GM23338 (cell line): ENCODE data around the gene DCLK1. TPM values are rescaled to one million over a fixed set of nuclear protein-coding genes. Genes with fewer than 3 reads are reported as not detected.

ENCODE experiments used
- ATAC-seq: fragments of 200-7000 bp; cut with Tn5 transposase; 3 replicates; pipeline ENCODE4 v1.9.1; 2020
- DNase-seq: peaks from one replicate; pipeline ENCODE4 v3.0.0-alpha.2; 2015; ENCODE audit warnings: low spot score
- H2AFZ ChIP-seq: fragments of 200-600 bp; sonication (generic); 2 replicates; pipeline ENCODE4 v1.8.0; 2016; ENCODE audit warnings: antibody characterized with exemption, mild to moderate bottlenecking, moderate library complexity
- H3F3A ChIP-seq: fragments of 200-600 bp; sonication (generic); replicated peaks from 2 replicates; pipeline ENCODE4 v1.8.0; 2017; ENCODE audit warnings: antibody characterized with exemption, mixed run types, low read depth
- H3K27ac ChIP-seq: fragments of 200-600 bp; sonication (generic); 2 replicates; pipeline ENCODE4 v1.6.1; 2016; ENCODE audit warnings: low read depth
- H3K27me3 ChIP-seq: fragments of 200-600 bp; sonication (generic); 2 replicates; pipeline ENCODE4 v1.8.0; 2016; ENCODE audit warnings: mild to moderate bottlenecking, mixed run types, moderate library complexity; ENCODE audit not compliant: insufficient read depth
- H3K36me3 ChIP-seq: fragments of 200-600 bp; sonication (generic); 2 replicates; pipeline ENCODE4 v1.8.0; 2016; ENCODE audit warnings: mild to moderate bottlenecking; ENCODE audit not compliant: insufficient read depth
- H3K4me1 ChIP-seq: fragments of 200-600 bp; sonication (generic); 2 replicates; pipeline ENCODE4 v1.8.0; 2016; ENCODE audit warnings: mild to moderate bottlenecking, moderate library complexity; ENCODE audit not compliant: insufficient read depth
- H3K4me2 ChIP-seq: fragments of 200-600 bp; sonication (generic); 2 replicates; pipeline ENCODE4 v1.7.1; 2017; ENCODE audit warnings: mixed run types
- H3K4me3 ChIP-seq: fragments of 200-600 bp; sonication (generic); 2 replicates; pipeline ENCODE4 v1.6.1; 2016; ENCODE audit warnings: mixed run types
- H3K79me2 ChIP-seq: fragments of 200-600 bp; sonication (generic); replicated peaks from 2 replicates; pipeline ENCODE4 v1.8.0; 2017; ENCODE audit warnings: mild to moderate bottlenecking; ENCODE audit not compliant: insufficient read depth
- H3K9me2 ChIP-seq: fragments of 200-600 bp; sonication (generic); 2 replicates; pipeline ENCODE4 v1.8.0; 2017; ENCODE audit not compliant: insufficient read depth
- H4K20me1 ChIP-seq: fragments of 200-600 bp; sonication (generic); replicated peaks from 2 replicates; pipeline ENCODE4 v1.8.0; 2017; ENCODE audit warnings: mild to moderate bottlenecking; ENCODE audit not compliant: insufficient read depth
- H3K27ac Mint-ChIP-seq: 2 replicates; pipeline ENCODE4 v1.8.0; 2020; ENCODE audit warnings: inconsistent platforms, mild to moderate bottlenecking, moderate library complexity, mixed read lengths
- H3K27me3 Mint-ChIP-seq: 3 replicates; pipeline ENCODE4 v1.8.0; 2022; ENCODE audit warnings: low read depth, mild to moderate bottlenecking, moderate library complexity, mixed read lengths, inconsistent platforms; ENCODE audit not compliant: insufficient read depth, poor library complexity
- H3K36me3 Mint-ChIP-seq: 3 replicates; pipeline ENCODE4 v1.8.0; 2021; ENCODE audit warnings: low read depth, mild to moderate bottlenecking, inconsistent platforms, moderate library complexity, mixed read lengths
- H3K4me1 Mint-ChIP-seq: 3 replicates; pipeline ENCODE4 v1.8.0; 2020; ENCODE audit warnings: mild to moderate bottlenecking, inconsistent platforms, mixed read lengths
- H3K4me3 Mint-ChIP-seq: 3 replicates; pipeline ENCODE4 v1.8.0; 2021; ENCODE audit warnings: moderate library complexity, mild to moderate bottlenecking, inconsistent platforms, mixed read lengths
- H3K9me3 Mint-ChIP-seq: 3 replicates; pipeline ENCODE4 v1.8.0; 2020; ENCODE audit warnings: moderate library complexity, mild to moderate bottlenecking, inconsistent platforms, mixed read lengths
- CREB1 ChIP-seq: fragments of 250-450 bp; sonication (Bioruptor Pico); IDR thresholded peaks from 2 replicates; pipeline ENCODE4 v1.5.0; 2020; ENCODE audit warnings: low read depth, mild to moderate bottlenecking, moderate library complexity
- CTCF ChIP-seq, 2 experiments: fragments of 200-600 bp in 1 of 2; sonication (generic) in 1 of 2; conservative IDR thresholded peaks; 2 replicates each; pipeline versions ENCODE4 v1.5.1 to v1.6.1; 2016 to 2017; ENCODE audit warnings: antibody characterized with exemption in 2 of 2, low read depth in 2 of 2, mild to moderate bottlenecking in 2 of 2, moderate library complexity in 1 of 2
- ETS1 ChIP-seq: IDR thresholded peaks from 2 replicates; pipeline ENCODE4 v1.6.1; 2016; ENCODE audit warnings: antibody characterized with exemption
- EZH2 ChIP-seq: fragments of 200-600 bp; sonication (generic); IDR thresholded peaks from one replicate; pipeline ENCODE4 v1.8.0; 2017; ENCODE audit warnings: antibody characterized with exemption, mild to moderate bottlenecking, low read depth; ENCODE audit not compliant: unreplicated experiment
- EZH2phosphoT487 ChIP-seq: fragments of 200-600 bp; sonication (generic); IDR thresholded peaks from one replicate; pipeline ENCODE4 v1.8.1; 2018; ENCODE audit warnings: antibody characterized with exemption; ENCODE audit not compliant: unreplicated experiment
- JUNB ChIP-seq: IDR thresholded peaks from one replicate; pipeline ENCODE4 v1.6.1; 2016; ENCODE audit warnings: antibody characterized with exemption; ENCODE audit not compliant: unreplicated experiment
- NANOG ChIP-seq: IDR thresholded peaks from 2 replicates; pipeline ENCODE4 v1.6.1; 2016; ENCODE audit warnings: antibody characterized with exemption, borderline replicate concordance
- POLR2AphosphoS5 ChIP-seq: IDR thresholded peaks from 2 replicates; pipeline ENCODE4 v1.6.1; 2016; ENCODE audit warnings: antibody characterized with exemption, low read depth
- ZNF331 ChIP-seq: fragments of 250-450 bp; sonication (Bioruptor Pico); IDR thresholded peaks from 2 replicates; pipeline ENCODE4 v1.5.0; 2020; ENCODE audit warnings: low read depth, mild to moderate bottlenecking, moderate library complexity
- ZNF462 ChIP-seq: fragments of 250-450 bp; sonication (Bioruptor Pico); IDR thresholded peaks from 2 replicates; pipeline ENCODE4 v1.5.0; 2020; ENCODE audit warnings: mild to moderate bottlenecking, moderate library complexity
- polyA plus RNA-seq: library from polyadenylated mRNA; unstranded; fragments of >200 nt; fragmentation: Nextera tagmentation; extraction: Ambion mirVana; gene quantifications from 2 replicates; pipeline ENCODE4 v1.2.1, GENCODE V29; 2016
- total RNA-seq: library from RNA; depleted of rRNA; stranded (reverse); fragments of >200 nt; shearing (Covaris generic); gene quantifications from 2 replicates; pipeline ENCODE4 v1.2.3, GENCODE V29; 2014
- TF ChIP-seq, protein P1 (sequence below): IDR thresholded peaks from one replicate; pipeline ENCODE4 v1.6.1; 2018; ENCODE audit warnings: antibody characterized with exemption; ENCODE audit not compliant: unreplicated experiment

Gene DCLK1
- total and polyA plus RNA-seq, 2 experiments from 2014 or later: 13.1 to 57.7 TPM

DNA sequence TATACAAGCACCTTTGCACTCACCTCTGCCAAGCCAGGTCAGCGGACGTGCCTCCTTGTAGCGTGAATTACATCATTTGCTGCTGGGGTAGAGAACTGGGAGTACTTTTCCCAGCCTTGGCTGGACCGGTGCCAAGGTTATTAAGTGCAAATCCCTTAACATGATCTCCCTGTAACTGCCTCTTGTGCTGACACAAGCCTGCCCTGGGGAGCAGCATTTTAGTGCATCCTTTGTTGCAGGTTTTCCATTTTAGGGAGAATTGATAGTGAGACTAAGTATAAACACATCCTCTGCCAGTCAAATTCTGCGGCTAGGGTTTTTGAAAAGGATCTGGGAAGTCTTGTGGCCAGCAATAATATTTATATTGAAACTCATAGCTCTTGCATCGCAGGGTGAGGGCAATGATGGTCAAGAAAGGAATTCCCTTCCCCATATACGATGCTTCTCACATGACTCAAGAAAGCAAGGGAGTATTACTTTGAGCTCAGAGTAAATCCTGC is 32.7 kb upstream of the DCLK1 start (continued):
- TF ChIP-seq ZNF462 (no peak), NANOG (no peak), JUNB (no peak), EZH2phosphoT487 (no peak), CTCF (conservative IDR thresholded peaks at IDR 0.05; ENCODE audit: low read depth in 2 of 2) (no peak), ZNF331 (CRISPR knock-in tag) (no peak), POLR2AphosphoS5 (no peak), CREB1 (CRISPR knock-in tag) (no peak)

- DNase-seq (no peak), ATAC-seq (peak; percentile 53)
- Histone ChIP-seq H3K4me3 (no peak overlapping the region), H3K9me2 (no peaks in the 10 kb centered on the region), H3K79me2 (no peaks in the 10 kb centered on the region), H2AFZ (peak overlapping the region; percentile 75), H3K4me1 (peaks cover 12% of the 10 kb centered on the region), H3K36me3 (no peaks in the 10 kb centered on the region), H3F3A (0 out of 2 replicates have a peak, but pooled peaks cover 2% of the 10 kb centered on the region), H4K20me1 (no peaks in the 10 kb centered on the region), H3K4me2 (peak overlapping the region; percentile 57; the same call in 1 of the 2 replicates), H3K27ac (no peak overlapping the region), H3K27me3 (no peaks in the 10 kb centered on the region)
- Mint-ChIP-seq H3K27me3 (peaks cover 2% of the 10 kb centered on the region), H3K4me3 (no peak overlapping the region), H3K4me1 (peaks cover 18% of the 10 kb centered on the region), H3K27ac (no peak overlapping the region), H3K9me3 (no peaks in the 10 kb centered on the region), H3K36me3 (no peaks in the 10 kb centered on the region)
- TF ChIP-seq ETS1 (no peak), JUNB (no peak), EZH2 (no peak), NANOG (no peak), ZNF331 (CRISPR knock-in tag) (no peak), POLR2AphosphoS5 (no peak)
- TF ChIP-seq, protein P1, sequence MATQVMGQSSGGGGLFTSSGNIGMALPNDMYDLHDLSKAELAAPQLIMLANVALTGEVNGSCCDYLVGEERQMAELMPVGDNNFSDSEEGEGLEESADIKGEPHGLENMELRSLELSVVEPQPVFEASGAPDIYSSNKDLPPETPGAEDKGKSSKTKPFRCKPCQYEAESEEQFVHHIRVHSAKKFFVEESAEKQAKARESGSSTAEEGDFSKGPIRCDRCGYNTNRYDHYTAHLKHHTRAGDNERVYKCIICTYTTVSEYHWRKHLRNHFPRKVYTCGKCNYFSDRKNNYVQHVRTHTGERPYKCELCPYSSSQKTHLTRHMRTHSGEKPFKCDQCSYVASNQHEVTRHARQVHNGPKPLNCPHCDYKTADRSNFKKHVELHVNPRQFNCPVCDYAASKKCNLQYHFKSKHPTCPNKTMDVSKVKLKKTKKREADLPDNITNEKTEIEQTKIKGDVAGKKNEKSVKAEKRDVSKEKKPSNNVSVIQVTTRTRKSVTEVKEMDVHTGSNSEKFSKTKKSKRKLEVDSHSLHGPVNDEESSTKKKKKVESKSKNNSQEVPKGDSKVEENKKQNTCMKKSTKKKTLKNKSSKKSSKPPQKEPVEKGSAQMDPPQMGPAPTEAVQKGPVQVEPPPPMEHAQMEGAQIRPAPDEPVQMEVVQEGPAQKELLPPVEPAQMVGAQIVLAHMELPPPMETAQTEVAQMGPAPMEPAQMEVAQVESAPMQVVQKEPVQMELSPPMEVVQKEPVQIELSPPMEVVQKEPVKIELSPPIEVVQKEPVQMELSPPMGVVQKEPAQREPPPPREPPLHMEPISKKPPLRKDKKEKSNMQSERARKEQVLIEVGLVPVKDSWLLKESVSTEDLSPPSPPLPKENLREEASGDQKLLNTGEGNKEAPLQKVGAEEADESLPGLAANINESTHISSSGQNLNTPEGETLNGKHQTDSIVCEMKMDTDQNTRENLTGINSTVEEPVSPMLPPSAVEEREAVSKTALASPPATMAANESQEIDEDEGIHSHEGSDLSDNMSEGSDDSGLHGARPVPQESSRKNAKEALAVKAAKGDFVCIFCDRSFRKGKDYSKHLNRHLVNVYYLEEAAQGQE: no peak
Measured at GRCh38 chr13:36163286-36163685, 32.1 kb upstream of the DCLK1 start.
